NCI-H1105 treated with DMSO at 0.1 percent for 48 hours (cell line): ENCODE data around the gene MFNG.
"Not testable (repeated sequence)": the region's sequence is repeated elsewhere in the genome, so short reads cannot be mapped to it uniquely, and the experiment has no call there.

Experiments used
- DNase-seq: peaks from one replicate; lab custom pipeline; 2025; lab: John Stamatoyannopoulos, UW

MFNG gene

GRCh38 chr22:37474447-37475090 is 11.6 kb downstream of the MFNG start:
- DNase-seq, result no peak

DNA sequence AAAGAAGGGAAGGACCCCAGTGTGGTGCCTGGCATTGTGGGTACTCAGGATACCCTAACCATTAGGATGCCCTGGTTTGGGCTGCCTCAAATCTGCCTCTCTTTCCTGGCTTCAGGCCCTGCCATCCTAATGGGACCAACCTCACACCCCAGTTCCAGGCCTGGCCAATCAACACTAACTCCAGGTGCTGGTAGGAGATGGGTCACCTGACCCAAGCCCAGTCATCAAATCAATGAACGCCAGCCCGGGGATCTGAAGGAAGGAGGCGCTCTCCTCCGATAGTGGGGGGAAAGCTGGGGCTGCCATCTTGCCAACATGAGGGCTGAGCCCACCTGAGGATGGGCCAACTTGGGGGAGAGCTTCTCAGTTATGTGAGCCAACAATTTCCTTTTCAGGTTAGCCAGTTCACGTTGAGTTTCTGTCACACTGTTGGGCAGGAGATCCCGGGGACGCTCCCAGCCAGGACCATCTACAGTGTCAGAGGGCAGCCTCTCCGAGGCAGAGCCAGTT is 12.7 kb downstream of the MFNG start:
- DNase-seq, result no peak

GRCh38 chr22:37472418-37473006 is 13.7 kb downstream of the MFNG start:
- DNase-seq, result peak; percentile 11

GRCh38 chr22:37471727-37472417 is 14.3 kb downstream of the MFNG start:
- DNase-seq, result no peak

DNA sequence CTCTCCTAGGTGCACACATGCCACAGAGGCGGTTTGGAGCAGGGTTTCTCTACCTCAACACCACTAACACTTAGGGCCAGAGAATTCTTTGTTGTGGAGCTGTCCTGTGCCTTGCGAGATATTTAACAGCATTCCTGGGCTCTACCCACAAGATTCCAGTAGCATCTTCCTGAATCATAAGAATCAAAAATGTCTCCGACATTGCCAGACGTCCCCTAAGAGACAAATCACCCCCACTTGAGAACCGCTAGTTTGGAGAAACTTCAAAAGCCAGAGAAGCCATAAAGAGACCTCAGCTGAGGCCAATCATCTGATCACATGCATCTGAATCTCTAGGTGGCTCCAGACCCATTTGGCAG is 16.1 kb downstream of the MFNG start:
- DNase-seq, result no peak

DNA sequence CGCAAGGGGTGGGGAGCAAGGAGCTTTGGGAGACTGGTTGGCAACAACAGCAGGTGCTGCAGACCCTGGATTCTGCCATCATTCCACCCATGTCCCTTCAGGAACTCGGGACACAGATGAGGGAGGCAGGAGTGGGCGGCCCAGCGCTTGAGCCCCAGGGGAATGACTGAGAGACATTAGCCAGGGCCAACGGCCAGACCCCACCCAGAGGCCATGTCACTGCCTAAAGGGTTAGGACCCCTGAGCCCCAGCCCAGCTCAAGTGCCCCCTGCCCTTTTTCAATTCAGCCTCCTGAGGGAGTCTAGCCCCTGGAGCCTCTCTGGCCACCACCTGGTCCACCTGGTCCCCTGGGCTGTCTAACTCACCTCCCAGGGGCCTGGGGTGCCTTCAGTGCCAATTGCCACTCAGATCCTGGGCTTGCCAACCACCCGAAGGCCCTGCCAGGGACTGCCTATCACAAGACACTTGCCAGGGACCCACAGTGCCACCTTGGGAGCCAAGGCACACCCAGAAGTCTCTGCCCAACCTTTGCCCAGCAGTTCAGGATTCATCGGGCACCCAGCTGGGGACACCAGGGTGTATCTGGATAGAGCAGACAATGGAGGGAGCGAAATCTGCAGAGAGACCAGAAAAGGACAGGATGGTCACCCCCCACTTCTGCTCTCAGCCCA is 16.6 kb downstream of the MFNG start:
- no peak for DNase-seq

- not testable (repeated sequence) for DNase-seq
Observed at GRCh38 chr22:37468201-37468695, 17.9 kb downstream of the MFNG start.

GRCh38 chr22:37467391-37467955 is 18.7 kb downstream of the MFNG start:
- no peak for DNase-seq

GRCh38 chr22:37464181-37464580 is 22.0 kb downstream of the MFNG start:
- no peak for DNase-seq

DNA sequence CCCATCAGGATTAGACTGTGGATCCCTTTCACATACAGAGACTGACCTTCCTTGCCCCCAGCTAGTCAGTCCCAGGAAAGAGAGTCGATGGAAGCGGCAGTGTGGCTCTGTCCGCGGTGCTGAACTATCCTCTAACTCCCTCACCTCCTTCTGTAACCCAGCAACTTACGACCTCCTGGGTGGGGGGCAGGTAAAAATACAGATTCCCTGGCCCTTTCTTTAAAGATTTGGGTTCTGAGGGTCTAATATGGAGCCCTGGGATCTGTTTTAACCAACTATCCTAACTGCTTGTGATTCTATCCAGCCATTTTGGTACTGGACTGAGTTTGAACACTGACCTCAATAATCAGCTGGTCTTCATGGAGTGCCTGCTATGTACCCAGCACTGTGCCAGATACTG is 23.2 kb downstream of the MFNG start:
- no peak for DNase-seq

DNA sequence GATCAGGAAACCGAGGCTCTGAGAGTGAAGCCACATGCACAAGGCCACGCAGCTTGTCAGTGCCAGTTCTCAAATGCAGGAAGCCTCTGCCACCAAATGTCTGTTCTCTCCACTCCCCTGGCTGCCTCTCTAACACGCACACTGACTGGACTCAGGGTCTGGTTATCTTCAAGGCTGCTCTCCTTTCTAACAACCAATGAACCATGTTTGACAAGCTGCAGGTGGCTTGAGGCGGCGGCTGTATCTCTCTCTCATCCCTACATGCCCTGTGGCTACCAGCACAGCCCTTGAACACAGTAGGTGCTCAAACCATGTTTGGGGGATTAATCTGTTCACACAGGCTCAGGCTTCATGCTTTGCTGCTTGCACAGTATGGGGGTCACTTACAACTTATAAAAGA is 23.7 kb downstream of the MFNG start:
- no peak for DNase-seq

- no peak for DNase-seq
Observed at GRCh38 chr22:37461961-37462360, 24.2 kb downstream of the MFNG start.

DNA sequence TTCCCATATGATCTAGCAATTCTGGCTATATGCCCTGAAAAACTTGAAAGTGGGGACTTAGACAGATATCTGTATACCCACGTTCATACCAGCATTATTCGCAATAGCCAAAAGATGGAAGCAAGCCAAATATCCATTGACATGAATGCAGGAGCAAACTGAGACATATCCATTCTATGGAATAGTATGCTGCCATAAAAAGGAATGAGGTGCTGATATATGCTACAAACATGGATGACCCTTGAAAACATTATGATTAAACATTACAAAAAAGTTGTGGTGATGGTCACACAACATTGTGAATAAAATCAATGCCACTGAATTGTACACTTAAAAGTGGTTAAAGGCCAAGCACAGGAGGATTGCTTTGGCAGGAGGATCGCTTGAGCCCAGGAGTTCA is 25.5 kb downstream of the MFNG start:
- DNase-seq, result no peak

DNA sequence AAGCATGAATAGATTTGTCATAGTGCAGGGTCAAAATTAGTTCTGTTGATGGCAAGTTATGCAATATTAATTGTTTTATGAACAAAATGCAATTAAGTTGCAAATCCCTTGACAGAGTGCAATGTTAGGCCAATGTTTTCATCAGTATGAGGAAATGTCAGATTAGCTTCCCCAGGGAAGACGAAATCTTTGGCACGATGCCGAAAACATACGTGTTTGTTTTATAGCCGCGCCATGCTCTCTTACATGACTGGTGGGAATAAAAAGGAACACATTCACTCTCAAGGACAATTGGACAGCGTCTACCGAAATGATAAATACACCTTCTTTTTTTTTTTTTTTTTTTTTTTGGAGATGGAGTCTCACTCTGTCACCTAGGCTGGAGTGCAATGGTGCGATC is 27.0 kb downstream of the MFNG start:
- DNase-seq, result no peak

GRCh38 chr22:37457093-37457893 is 28.9 kb downstream of the MFNG start:
- DNase-seq, result peak; percentile 25

- no peak for DNase-seq
Observed at GRCh38 chr22:37456346-37456745, 29.8 kb downstream of the MFNG start.

- no peak for DNase-seq
Observed at GRCh38 chr22:37455896-37456295, 30.3 kb downstream of the MFNG start.

- DNase-seq, result no peak
Observed at GRCh38 chr22:37454857-37455686, 31.1 kb downstream of the MFNG start.

GRCh38 chr22:37453696-37454095 is 32.5 kb downstream of the MFNG start:
- no peak for DNase-seq

DNA sequence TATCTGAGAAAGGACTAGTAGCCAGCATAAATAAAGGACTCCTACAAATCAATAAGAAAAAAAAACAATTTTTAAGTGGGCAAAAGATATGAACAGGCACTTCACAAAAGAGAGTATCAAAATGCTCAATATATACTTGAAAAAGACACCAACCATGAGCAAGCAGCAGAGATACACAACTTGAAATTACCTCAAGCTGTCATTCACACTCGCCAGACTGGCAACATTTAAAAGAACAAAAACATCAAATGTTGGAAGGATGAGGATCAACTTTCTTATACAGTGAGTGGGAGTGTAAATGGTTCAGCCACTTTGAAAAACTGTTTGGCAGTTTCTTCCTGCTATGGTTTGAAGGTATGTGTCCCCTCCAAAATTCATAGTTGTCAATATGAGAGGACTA is 35.0 kb downstream of the MFNG start:
- no peak for DNase-seq
